Activated B cell treated with CpG ODN at 0.5 μM for 24 hours (primary cell): ENCODE measurements around the gene CHID1. TPM values are rescaled to one million over a fixed set of nuclear protein-coding genes. Genes with fewer than 3 reads are reported as not detected.

Source experiments
- ATAC-seq: fragments of 200-7000 bp; cut with Tn5 transposase; one replicate; pipeline ENCODE4 v1.10.0; 2021; ENCODE audit warnings: low read depth, mild to moderate bottlenecking, moderate library complexity
- CTCF ChIA-PET: fragments of 350-600 bp; sonication (Branson Sonifier 250); formaldehyde crosslinking; loops from one replicate; lab custom pipeline; 2021; ENCODE audit warnings: antibody characterized with exemption; lab: Charles Lee
- POLR2A ChIA-PET: fragments of 350-600 bp; sonication (Branson Sonifier 250); formaldehyde crosslinking; loops from one replicate; lab custom pipeline; 2021; ENCODE audit warnings: antibody characterized with exemption; lab: Charles Lee
- DNase-seq: peaks from one replicate; pipeline ENCODE4 v3.0.0; 2022
- H3K27ac Mint-ChIP-seq: one replicate; pipeline ENCODE4 v1.8.0; 2020; ENCODE audit warnings: mixed read lengths
- H3K27me3 Mint-ChIP-seq: one replicate; pipeline ENCODE4 v1.8.0; 2021; ENCODE audit warnings: mixed read lengths
- H3K36me3 Mint-ChIP-seq: one replicate; pipeline ENCODE4 v1.8.0; 2021; ENCODE audit warnings: low read depth, mixed read lengths
- H3K4me1 Mint-ChIP-seq: one replicate; pipeline ENCODE4 v1.8.0; 2021; ENCODE audit warnings: mixed read lengths
- H3K4me3 Mint-ChIP-seq: one replicate; pipeline ENCODE4 v1.8.0; 2020; ENCODE audit warnings: mild to moderate bottlenecking, mixed read lengths
- H3K9me3 Mint-ChIP-seq: one replicate; pipeline ENCODE4 v1.8.0; 2020; ENCODE audit warnings: mixed read lengths
- intact Hi-C: fragments of 100-400 bp; cut with micrococcal nuclease; formaldehyde crosslinking; loops from one replicate; pipeline ENCODE4 v1.15.1; 2024
- total RNA-seq: library from RNA; stranded (reverse); gene quantifications from 2 replicates; pipeline ENCODE4 v1.2.3, GENCODE V29; 2022
- TF ChIP-seq, protein P1 (sequence below): fragments of 200-600 bp; IDR thresholded peaks from one replicate; pipeline ENCODE4 v1.8.0; 2022; ENCODE audit warnings: antibody characterized with exemption, mild to moderate bottlenecking

Gene CHID1
- total RNA-seq, 1 donor from 2014 or later = 45.7 TPM

- POLR2A ChIA-PET = interaction anchor here (0.8 to 2.7 kb wide), 2 partner anchors 14 to 104 kb away, joined by 4 to 12 read pairs; partner anchors contain the start of gene CHID1
- Mint-ChIP-seq H3K4me3 (no peak overlapping the region), H3K36me3 (peaks cover 2% of the 10 kb centered on the region), H3K27me3 (no peaks in the 10 kb centered on the region), H3K9me3 (no peaks in the 10 kb centered on the region), H3K27ac (no peak overlapping the region), H3K4me1 (peaks cover 25% of the 10 kb centered on the region)
- TF ChIP-seq, protein P1, sequence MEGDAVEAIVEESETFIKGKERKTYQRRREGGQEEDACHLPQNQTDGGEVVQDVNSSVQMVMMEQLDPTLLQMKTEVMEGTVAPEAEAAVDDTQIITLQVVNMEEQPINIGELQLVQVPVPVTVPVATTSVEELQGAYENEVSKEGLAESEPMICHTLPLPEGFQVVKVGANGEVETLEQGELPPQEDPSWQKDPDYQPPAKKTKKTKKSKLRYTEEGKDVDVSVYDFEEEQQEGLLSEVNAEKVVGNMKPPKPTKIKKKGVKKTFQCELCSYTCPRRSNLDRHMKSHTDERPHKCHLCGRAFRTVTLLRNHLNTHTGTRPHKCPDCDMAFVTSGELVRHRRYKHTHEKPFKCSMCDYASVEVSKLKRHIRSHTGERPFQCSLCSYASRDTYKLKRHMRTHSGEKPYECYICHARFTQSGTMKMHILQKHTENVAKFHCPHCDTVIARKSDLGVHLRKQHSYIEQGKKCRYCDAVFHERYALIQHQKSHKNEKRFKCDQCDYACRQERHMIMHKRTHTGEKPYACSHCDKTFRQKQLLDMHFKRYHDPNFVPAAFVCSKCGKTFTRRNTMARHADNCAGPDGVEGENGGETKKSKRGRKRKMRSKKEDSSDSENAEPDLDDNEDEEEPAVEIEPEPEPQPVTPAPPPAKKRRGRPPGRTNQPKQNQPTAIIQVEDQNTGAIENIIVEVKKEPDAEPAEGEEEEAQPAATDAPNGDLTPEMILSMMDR = no peak
- DNase-seq (no peak), ATAC-seq (no peak)
- CTCF ChIA-PET = interaction anchor here (1.2 kb wide), 1 partner anchor 14 kb away, joined by 6 read pairs; the partner anchor contains the start of gene CHID1
- intact Hi-C loops = loop anchor here (1.0 kb wide), 3 partner anchors 13 to 127 kb away; no protein-coding TSS in a partner anchor
These were observed 14.0 kb upstream of the CHID1 start for GRCh38 chr11:924406-925157.

DNA sequence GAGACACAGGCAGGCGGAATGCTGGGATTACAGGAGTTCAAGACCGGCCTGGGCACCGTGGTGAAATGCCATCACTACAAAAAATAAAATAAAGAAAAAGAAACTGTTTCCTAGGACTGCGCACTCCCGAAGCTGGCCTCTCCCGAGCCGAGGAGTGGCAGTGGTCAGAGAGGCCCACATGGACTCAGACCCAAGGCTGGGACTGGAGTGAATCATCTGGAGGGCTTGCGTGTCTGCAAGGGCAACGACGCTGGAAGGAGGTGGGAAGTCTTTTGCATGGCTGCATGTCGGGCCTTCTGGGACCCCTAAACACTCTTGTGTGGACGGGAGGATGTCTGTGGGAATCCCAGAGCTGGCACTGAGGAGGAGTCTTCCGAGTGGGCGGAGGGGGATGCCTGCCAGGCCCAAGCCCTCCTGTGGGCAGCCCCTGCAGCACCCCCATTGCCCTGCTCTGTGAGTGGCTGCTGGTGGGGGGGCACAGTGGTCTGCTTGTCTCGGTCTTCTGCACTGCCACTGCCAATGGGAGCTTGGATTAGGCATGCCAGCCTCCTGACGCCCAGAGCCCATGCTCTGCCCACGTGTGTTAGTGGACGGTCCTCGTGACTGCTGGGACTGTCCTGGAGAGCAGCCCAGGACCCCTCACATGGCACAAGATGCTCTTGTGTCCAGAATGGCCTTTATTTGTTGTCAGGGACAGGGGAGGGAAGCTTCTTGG, 13.2 kb upstream of the CHID1 start:
- DNase-seq (no peak), ATAC-seq (no peak)
- peak overlapping the region; percentile 11 for H3K4me3 Mint-ChIP-seq
- H3K9me3 Mint-ChIP-seq = no peaks in the 10 kb centered on the region
- peaks cover 2% of the 10 kb centered on the region for H3K36me3 Mint-ChIP-seq
- H3K27ac Mint-ChIP-seq = no peak overlapping the region
- CTCF ChIA-PET = no interaction called here
- no peaks in the 10 kb centered on the region for H3K27me3 Mint-ChIP-seq
- peaks cover 24% of the 10 kb centered on the region for H3K4me1 Mint-ChIP-seq
- POLR2A ChIA-PET = interaction anchor here (0.6 to 2.7 kb wide), 2 partner anchors 9 to 13 kb away, joined by 5 to 12 read pairs; partner anchors contain the start of gene CHID1
- TF ChIP-seq, protein P1 = no peak
- intact Hi-C loops = no loop called here

DNA sequence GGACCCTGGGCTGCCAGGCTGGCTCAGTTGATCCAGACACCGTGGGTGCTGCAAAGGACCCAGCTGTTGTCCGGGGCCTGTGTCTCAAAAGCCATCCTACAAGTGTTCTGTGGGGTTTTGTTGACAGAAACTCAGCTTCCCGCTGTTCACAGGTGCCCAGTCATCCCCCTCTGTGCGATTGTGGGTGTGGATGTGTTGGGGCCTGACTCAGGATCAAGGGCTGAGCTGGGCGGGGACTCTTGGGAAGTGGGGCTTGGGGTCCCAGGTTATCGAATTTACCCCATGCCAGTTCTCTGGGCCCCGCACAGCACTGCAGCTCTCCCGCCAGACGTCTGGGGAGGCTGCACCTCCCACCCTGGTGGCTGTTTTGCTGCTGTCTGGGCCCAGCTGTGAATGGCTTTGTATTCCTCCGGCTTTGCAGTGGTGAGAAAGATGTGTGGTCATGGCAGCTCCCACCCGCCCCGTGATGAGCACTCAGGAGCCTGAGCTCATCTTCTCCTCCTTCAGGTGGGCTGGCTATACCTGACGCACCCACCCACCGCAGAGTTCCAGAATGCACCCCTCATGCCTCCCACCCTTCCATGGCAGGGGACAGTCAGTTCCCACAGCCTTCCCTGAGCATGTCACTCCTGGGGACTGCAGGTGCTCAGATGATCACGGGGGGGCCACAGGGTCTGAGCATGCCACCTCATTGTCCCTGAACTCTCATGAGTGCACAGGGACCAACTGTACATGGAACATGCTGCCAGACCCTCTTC, 11.5 kb upstream of the CHID1 start:
- DNase-seq (no peak), ATAC-seq (no peak)
- no peak overlapping the region for H3K4me3 Mint-ChIP-seq
- H3K9me3 Mint-ChIP-seq = no peaks in the 10 kb centered on the region
- intact Hi-C loops = no loop called here
- H3K4me1 Mint-ChIP-seq = peaks cover 9% of the 10 kb centered on the region
- H3K27ac Mint-ChIP-seq = no peak overlapping the region
- POLR2A ChIA-PET = interaction anchor here (1.0 kb wide), 1 partner anchor 77 kb away, joined by 3 read pairs; no protein-coding TSS in a partner anchor
- CTCF ChIA-PET = no interaction called here
- H3K27me3 Mint-ChIP-seq = no peaks in the 10 kb centered on the region
- TF ChIP-seq, protein P1 = no peak
- no peaks in the 10 kb centered on the region for H3K36me3 Mint-ChIP-seq

DNA sequence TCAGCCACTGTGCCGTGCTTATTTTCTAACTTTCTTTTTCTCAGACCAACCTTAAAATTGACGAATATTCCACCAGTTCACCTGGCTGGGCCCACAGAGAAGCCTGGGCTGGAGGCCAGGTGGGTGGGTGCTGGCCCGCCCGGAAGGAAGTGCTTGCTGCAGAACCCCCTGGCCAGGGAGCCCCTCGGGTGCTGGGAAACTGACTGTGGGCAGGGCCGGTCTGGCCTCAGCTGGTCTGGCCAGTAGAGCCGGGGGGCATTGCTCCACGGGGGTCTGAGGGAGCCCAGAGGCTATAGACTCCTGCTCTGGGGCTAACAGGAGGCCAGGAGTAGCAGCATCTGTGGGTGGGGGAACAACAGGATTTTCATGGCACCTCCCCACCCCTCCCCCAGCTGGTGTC, 6.8 kb upstream of the CHID1 start:
- ATAC-seq = no peak
- Mint-ChIP-seq H3K27me3 (no peaks in the 10 kb centered on the region), H3K36me3 (no peaks in the 10 kb centered on the region), H3K27ac (no peak overlapping the region), H3K4me3 (no peak overlapping the region), H3K4me1 (no peaks in the 10 kb centered on the region), H3K9me3 (no peaks in the 10 kb centered on the region)
- ChIA-PET CTCF (no interaction called here), POLR2A (no interaction called here)
- no peak for DNase-seq
- intact Hi-C loops = loop anchor here (10.0 kb wide), 1 partner anchor 383 kb away; the partner anchor contains the start of genes HRAS and LRRC56
- TF ChIP-seq, protein P1 = no peak
